NCI-H510A treated with DMSO at 0.1 percent for 48 hours (cell line): Measurements from ENCODE around the gene STON2.
"Not testable (repeated sequence)": the region's sequence is repeated elsewhere in the genome, so short reads cannot be mapped to it uniquely, and the experiment has no call there.

Experiments used
- DNase-seq: peaks from one replicate; lab custom pipeline; 2025; lab: John Stamatoyannopoulos, UW

STON2 gene, protein sequence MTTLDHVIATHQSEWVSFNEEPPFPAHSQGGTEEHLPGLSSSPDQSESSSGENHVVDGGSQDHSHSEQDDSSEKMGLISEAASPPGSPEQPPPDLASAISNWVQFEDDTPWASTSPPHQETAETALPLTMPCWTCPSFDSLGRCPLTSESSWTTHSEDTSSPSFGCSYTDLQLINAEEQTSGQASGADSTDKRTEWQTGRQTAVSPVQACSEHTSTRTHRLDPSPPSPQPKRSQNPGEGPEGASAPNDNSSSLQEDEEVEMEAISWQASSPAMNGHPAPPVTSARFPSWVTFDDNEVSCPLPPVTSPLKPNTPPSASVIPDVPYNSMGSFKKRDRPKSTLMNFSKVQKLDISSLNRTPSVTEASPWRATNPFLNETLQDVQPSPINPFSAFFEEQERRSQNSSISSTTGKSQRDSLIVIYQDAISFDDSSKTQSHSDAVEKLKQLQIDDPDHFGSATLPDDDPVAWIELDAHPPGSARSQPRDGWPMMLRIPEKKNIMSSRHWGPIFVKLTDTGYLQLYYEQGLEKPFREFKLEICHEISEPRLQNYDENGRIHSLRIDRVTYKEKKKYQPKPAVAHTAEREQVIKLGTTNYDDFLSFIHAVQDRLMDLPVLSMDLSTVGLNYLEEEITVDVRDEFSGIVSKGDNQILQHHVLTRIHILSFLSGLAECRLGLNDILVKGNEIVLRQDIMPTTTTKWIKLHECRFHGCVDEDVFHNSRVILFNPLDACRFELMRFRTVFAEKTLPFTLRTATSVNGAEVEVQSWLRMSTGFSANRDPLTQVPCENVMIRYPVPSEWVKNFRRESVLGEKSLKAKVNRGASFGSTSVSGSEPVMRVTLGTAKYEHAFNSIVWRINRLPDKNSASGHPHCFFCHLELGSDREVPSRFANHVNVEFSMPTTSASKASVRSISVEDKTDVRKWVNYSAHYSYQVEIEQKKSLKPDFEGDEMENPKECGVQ

GRCh38 chr14:81400202-81400678, at the start of gene STON2:
Gene STON2, minus strand, starts transcription at chr14:81400324. Its CDS starts 1,942 bp downstream, at chr14:81398382.
- peak; percentile 61 for DNase-seq

- DNase-seq: no peak
Measured at GRCh38 chr14:81449576-81449975, 49.5 kb upstream of the STON2 start.

DNA sequence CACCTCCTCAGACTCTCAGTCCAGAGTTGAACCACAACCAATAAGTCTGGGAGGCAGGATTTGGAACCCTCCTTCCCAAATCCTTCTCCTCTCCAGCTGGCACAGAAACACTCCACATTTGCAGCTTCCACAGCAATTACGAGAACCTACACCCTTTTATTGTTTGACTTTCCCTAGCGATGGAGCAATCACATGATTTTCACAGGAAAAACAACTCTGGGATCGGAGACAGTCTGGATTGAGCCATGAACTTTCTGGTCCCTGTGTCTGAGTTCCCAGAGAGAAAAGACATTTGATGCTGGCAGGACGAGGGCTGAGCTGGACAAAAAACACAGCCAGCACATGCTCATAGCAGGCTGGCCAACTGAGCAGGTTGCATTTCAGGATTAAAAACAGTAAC, 49.0 kb upstream of the STON2 start:
- DNase-seq: no peak

- DNase-seq: no peak
Measured at GRCh38 chr14:81447021-81447764, 47.1 kb upstream of the STON2 start.

GRCh38 chr14:81446279-81447007, 46.3 kb upstream of the STON2 start:
- no peak for DNase-seq

GRCh38 chr14:81441626-81442134, 41.6 kb upstream of the STON2 start:
- DNase-seq: no peak

GRCh38 chr14:81440041-81440440, 39.9 kb upstream of the STON2 start:
- DNase-seq: no peak

DNA sequence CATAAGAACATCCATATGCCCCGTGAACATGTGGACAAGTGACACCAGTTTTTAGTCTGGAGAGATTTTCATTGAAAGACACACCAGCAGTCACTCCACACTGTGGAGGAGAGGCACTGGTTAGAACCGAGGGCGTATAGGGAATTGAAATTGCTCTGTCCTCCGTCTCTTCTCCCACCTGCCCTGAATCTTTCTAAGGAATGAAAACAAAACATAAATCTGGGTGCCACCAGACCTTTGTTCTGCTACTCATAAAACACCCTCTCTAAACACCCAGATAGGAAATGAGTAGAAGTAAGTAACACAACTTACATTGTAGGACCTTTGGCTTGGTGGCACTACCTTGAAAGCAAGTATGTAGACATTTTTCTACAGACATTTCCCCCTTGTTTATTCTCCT, 37.1 kb upstream of the STON2 start:
- DNase-seq: no peak

GRCh38 chr14:81436296-81437138, 36.4 kb upstream of the STON2 start:
- peak; percentile 79 for DNase-seq

- peak; percentile 47 for DNase-seq
Measured at GRCh38 chr14:81435391-81436295, 35.5 kb upstream of the STON2 start.

DNA sequence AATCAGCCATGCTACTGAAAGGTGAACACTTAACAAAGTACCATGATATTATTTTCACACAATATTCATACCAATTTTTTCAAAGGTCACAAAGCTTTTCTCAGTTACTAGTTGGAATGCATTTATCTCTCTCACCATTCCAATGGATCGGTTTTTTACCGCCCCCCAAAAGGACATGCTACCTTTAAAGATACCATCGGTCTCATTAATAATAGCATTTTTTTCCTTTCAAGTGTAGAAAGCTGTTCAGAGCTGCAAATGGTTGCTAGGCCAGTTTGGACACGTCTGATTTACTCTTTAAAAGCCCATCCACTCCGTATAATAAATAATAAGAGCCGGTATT, 34.9 kb upstream of the STON2 start:
- no peak for DNase-seq

DNA sequence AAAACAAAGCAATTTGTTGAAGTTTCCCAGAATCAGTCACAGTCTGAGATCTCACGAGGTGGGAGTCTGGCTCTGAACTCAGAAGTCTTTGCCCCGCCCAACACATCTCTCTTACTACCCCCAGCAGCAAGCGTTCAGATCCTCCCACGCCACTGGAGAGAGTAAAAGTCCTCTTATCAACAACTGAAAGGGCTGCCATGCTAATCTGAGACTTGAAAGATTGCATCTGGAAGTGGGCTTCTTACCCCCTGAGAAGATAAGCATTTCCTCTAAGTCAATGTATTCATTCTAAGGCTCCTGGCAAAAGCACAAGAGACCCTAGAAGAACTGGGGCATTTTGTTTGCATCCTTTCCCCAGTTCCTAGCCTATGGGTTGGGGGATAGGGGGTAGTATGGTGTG, 34.1 kb upstream of the STON2 start:
- DNase-seq: no peak

DNA sequence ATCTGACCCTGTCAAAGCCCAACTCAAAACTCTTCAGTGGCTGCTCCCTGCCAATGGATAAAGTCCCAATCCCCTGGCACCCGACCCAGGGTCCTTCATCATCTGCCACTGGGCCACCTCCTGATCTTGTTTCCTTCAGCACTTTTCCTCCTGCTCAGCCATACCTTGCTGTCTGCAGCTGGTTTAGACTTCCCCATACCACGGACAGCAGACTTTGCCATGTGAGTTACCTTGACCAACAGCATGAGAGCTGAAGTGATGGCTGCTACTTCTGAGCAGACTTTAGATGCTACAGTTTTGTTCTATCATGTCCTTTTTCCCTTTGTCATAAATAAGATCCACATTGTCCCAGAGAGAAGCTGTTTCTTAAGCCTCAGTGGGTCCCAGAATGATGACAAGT, 33.3 kb upstream of the STON2 start:
- no peak for DNase-seq

- no peak for DNase-seq
Measured at GRCh38 chr14:81432219-81432661, 32.1 kb upstream of the STON2 start.

GRCh38 chr14:81430235-81430634, 30.1 kb upstream of the STON2 start:
- DNase-seq: no peak

DNA sequence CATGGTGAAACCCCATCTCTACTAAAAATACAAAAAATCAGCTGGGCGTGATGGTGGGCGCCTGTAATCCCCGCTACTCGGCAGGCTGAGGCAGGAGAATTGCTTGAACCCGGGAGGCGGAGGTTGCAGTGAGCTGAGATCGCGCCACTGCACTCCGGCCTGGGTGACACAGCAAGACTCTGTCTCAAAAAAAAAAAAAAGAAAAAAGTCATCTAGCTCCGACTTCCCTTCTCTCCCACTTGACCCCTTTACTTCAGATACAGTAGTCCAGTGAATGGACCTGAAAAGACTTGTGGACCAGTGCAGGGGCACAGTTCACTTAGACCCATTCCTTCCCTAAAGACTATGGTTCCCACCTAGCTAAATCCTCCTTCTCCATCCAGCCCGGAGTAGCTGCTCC, 29.6 kb upstream of the STON2 start:
- DNase-seq: not testable (repeated sequence)

DNA sequence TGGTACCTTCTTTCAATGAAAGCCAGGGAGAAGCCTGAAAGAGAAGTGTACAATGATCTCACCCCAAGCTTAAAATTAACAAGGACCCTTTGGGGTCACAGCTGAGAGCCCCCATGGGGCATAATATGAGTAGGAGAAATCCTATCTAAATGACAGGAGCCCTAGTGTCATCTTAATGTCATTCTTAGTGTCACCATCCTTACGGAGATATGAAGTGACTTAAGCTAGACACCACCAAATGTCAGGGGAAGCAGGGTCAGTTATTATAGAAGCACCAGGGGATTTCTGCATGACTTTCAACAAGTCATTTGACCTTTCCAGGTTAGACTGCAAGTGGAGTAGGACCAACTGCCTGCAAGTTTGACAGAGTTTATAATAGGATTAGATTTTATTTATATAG, 28.9 kb upstream of the STON2 start:
- no peak for DNase-seq

DNA sequence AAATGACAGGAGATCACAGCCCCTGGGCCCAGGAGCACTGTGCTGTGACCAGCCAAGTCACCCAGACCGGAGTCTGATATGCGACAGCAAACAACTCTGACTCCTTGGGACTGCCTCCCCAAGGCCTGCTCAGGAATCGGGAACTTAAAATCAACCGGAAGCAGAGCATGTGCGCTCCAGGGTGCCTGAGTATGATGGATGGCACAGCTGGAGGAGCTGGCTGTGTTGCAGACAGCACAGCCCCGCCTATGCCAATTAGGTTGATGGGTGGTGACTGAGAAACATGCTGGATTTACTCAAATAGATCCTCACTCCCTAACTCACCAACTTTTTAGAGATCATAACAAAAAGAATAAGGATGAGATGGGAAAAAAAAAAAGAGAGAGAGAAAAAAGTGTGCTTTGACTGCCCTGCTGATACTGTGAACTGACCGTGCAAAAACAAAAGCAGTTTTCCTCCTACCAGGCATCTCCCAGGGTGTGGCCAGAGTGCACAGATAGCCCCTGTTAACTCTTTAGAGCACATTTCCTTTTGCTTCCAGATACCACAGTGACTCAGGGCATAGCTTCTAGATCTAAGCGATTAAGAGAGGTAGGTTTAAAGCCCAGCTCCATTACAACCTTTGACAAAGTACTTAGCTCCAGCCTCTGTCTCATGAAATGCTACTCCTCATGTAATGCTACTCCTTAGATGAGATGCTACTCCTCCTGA, 27.4 kb upstream of the STON2 start:
- peak; percentile 37 for DNase-seq

GRCh38 chr14:81423504-81423903, 23.4 kb upstream of the STON2 start:
- DNase-seq: no peak
